ENCODE measurements around the gene TTC9C.
"Not testable (repeated sequence)": the region's sequence is repeated elsewhere in the genome, so short reads cannot be mapped to it uniquely, and the experiment has no call there.

The TTC9C gene

DNA sequence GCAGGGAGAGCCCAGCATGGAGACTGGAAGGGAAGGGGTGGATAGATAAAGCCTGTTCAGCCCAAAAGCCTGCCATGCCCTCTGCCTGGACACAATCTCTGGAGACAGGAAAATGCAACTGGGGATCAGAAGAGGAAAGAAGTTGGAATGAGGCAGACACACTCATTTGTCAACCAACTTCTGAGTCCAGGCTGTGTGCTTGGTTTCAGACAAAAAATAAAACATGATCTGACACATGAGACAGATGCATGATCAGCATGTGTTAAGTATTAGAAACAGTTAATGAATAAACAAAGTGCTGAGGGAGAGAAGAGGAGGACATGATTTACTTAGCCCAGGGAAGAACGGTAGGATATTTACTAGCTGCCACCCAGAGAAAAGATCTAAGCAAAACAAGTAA is 39.8 kb upstream of the TTC9C start:
- TF ChIP-seq, protein P1, sequence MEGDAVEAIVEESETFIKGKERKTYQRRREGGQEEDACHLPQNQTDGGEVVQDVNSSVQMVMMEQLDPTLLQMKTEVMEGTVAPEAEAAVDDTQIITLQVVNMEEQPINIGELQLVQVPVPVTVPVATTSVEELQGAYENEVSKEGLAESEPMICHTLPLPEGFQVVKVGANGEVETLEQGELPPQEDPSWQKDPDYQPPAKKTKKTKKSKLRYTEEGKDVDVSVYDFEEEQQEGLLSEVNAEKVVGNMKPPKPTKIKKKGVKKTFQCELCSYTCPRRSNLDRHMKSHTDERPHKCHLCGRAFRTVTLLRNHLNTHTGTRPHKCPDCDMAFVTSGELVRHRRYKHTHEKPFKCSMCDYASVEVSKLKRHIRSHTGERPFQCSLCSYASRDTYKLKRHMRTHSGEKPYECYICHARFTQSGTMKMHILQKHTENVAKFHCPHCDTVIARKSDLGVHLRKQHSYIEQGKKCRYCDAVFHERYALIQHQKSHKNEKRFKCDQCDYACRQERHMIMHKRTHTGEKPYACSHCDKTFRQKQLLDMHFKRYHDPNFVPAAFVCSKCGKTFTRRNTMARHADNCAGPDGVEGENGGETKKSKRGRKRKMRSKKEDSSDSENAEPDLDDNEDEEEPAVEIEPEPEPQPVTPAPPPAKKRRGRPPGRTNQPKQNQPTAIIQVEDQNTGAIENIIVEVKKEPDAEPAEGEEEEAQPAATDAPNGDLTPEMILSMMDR (IDR thresholded peaks at IDR 0.05; ENCODE audit: insufficient read depth, low read length, missing control alignments), result no peak
- POLR2A ChIA-PET, result interaction anchor here (2.0 to 3.6 kb wide), 4 partner anchors 18 to 153 kb away, joined by 6 to 43 read pairs (median 12); partner anchors contain the start of genes BSCL2, C11orf98 and CSKMT
- no peak for DNase-seq (ENCODE audit: low read depth, low spot score)
- CTCF ChIA-PET, result interaction anchor here (1.2 to 10.7 kb wide), 7 partner anchors 7 to 295 kb away, joined by 3 to 152 read pairs (median 8); partner anchors contain the start of genes BSCL2, GNG3, LBHD1 and UBXN1
- peak overlapping the region; percentile 9; the same call in 1 of the 2 replicates for H3K4me3 ChIP-seq (ENCODE audit: low read depth, low read length)

DNA sequence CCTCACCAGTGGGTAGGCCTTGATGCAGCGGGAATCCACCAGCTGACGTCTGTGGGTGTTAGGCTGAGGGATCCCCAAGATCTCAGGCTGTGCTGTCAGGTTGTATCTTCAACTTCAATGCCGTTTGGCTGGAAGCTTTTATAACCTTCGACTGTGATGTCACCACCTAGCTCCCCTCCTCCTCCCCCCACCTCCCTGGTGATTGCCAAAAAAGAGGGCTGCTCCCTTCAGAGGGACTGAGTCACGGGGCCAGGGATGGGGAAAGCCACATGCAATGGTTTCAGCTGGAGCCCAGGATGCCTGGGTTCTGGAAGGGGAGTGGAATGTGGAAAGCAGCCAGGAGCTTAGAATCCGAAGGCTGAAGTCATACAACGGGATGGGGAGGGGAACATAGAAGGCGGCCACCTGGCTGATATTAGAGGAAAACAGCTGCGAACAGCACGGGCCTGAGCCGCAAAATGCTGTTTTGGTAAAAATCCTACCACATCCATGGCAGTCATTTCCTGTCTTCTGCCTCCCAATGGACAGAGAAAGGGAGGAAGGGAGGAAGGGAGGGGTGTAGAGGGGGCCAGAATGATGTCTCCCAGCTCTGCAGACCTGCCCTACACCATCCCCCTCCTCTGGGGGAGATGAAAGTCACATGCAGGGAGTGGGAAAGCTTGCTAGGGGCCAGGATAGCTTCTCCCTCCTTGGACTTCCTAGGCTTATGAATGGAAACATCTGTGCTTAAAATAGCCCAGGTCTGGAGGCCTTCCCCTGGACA is 38.7 kb upstream of the TTC9C start, which contains the start of gene LRRN4CL:
LRRN4CL (minus strand) TSS at position 110 of the 763 bp plus-strand sequence. CDS start 1,022 bp downstream, outside the sequence.
- DNase-seq (ENCODE audit: low read depth, low spot score), result no peak
- TF ChIP-seq, protein P1 (IDR thresholded peaks at IDR 0.05; ENCODE audit: insufficient read depth, low read length, missing control alignments), result no peak
- H3K4me3 ChIP-seq (ENCODE audit: low read depth, low read length), result peak within 1 kb of the TSS; percentile 45
- ChIA-PET CTCF (interaction anchor here (0.6 to 10.7 kb wide), 13 partner anchors 8 to 310 kb away, joined by 3 to 152 read pairs (median 6); partner anchors contain the start of genes BSCL2, GNG3, LBHD1 and TUT1), POLR2A (interaction anchor here (0.8 to 3.6 kb wide), 14 partner anchors 9 to 152 kb away, joined by 3 to 43 read pairs (median 5); partner anchors contain the start of genes B3GAT3, BSCL2, C11orf98 and CSKMT)

DNA sequence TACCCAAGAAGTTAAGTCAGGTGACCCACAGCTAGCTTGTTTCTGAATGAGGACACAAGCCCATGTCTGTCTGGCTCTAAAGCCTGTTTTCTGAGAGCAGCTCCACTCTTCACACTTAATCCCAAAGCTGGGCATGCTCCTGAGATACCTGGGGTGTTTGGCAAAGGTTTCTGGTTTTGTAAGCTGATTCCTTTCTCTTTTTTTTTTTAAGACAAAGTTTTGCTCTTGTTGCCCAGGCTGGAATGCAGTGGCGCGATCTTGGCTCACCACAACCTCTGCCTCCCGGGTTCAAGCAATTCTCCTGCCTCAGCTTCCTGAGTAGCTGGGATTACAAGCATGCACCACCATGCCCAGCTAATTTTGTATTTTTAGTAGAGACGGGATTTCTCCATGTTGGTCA is 34.7 kb upstream of the TTC9C start:
- ChIA-PET POLR2A (interaction anchor here (0.8 to 1.8 kb wide), 3 partner anchors 11 to 29 kb away, joined by 3 to 6 read pairs (median 5); partner anchors contain the start of genes C11orf98, CSKMT and LBHD1), CTCF (interaction anchor here (0.5 to 10.7 kb wide), 15 partner anchors 11 to 312 kb away, joined by 3 to 152 read pairs (median 6); partner anchors contain the start of genes BSCL2, C11orf98, CSKMT and GNG3)
- H3K4me3 ChIP-seq (ENCODE audit: low read depth, low read length); DNase-seq (ENCODE audit: low read depth, low spot score): not testable (repeated sequence)

DNA sequence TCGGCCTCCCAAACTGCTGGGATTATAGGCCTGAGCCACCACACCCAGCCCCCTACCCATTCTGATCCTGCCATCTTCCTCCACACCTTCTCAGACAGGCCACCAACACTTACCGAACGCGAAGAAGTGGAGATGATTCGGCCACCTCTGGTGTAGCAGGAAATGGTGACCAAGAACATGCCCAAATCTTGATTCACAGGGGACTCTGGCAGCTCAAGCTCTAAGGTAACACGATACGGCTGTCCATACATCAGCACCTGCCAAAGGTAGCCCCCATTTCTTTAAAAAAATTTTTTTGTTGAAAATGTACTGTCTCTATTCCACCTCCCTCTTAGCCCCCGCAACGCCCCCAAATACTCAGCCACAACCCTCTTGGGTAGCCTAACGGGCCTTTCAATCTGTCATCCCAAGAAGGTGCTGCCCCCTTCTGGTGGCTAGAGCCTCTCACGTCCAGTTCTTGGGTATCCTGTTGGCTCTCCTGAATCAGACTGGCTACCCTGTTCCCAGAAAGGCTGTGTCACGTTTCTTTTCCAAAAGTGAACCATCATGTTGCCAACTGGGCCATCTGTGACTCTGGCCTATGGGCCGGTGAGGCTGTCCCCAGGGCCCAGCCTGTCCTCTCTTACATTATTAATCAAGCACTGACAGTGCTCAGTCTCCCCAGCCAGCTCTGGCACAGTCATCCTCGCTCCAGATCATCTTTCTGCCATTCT is 33.7 kb upstream of the TTC9C start:
- CTCF ChIA-PET, result interaction anchor here (0.6 to 10.7 kb wide), 24 partner anchors 10 to 313 kb away, joined by 3 to 152 read pairs (median 4); partner anchors contain the start of genes BSCL2, C11orf98, CSKMT and GNG3
- DNase-seq (ENCODE audit: low read depth, low spot score), result no peak
- TF ChIP-seq, protein P1 (IDR thresholded peaks at IDR 0.05; ENCODE audit: insufficient read depth, low read length, missing control alignments), result peak; percentile 84
- POLR2A ChIA-PET, result interaction anchor here (0.6 to 1.8 kb wide), 4 partner anchors 10 to 30 kb away, joined by 3 to 6 read pairs (median 4); partner anchors contain the start of genes C11orf98, CSKMT and LBHD1
- no peak overlapping the region for H3K4me3 ChIP-seq (ENCODE audit: low read depth, low read length)

DNA sequence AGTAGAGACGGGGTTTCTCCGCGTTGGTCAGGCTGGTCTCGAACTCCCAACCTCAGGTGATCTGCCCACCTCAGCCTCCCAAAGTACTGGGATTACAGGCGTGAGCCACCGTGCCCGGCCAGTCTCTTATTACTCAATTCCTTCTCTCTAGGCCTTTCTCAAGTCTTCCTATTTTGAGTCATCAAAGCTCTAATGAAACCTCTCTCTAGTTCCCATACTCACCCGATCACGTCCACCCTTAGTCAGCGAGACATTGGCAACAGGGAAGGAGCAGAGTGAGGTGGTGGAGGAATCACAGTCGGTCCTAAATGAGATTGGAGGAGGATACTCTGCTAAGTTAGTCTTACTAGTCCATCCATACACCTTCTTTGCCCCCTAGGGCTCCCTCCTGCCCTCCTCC is 26.0 kb upstream of the TTC9C start:
- DNase-seq (ENCODE audit: low read depth, low spot score), result no peak
- no peak overlapping the region for H3K4me3 ChIP-seq (ENCODE audit: low read depth, low read length)
- ChIA-PET POLR2A (no interaction called here), CTCF (interaction anchor here (1.4 to 11.2 kb wide), 2 partner anchors 10 to 21 kb away, joined by 5 to 152 read pairs; partner anchors contain the start of gene LRRN4CL)
- TF ChIP-seq, protein P1 (IDR thresholded peaks at IDR 0.05; ENCODE audit: insufficient read depth, low read length, missing control alignments), result no peak

DNA sequence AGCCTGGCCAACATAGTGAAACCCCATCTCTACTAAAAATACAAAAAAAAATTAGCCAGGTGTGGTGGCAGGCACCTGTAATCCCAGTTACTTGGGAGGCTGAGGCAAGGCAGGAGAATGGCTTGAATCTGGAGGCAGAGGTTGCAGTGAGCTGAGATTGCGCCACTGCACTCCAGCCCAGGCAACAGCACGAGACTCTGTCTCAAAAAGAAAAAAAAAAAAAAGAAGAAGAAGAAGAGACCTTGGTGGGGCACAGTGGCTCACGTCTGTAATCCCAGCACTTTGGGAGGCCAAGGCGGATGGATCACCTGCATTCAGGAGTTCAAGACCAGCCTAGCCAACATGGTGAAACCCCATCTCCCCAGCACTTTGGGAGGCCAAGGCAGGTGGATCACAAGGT is 24.4 kb upstream of the TTC9C start:
- ChIA-PET CTCF (interaction anchor here (1.3 to 11.2 kb wide), 2 partner anchors 12 to 308 kb away, joined by 3 to 152 read pairs; partner anchors contain the start of gene LRRN4CL), POLR2A (interaction anchor here (1.3 kb wide), 1 partner anchor 10 kb away, joined by 6 read pairs; no protein-coding TSS in a partner anchor)
- not testable (repeated sequence) for H3K4me3 ChIP-seq (ENCODE audit: low read depth, low read length); DNase-seq (ENCODE audit: low read depth, low spot score)

Data from AG04449 (cell line).